ENCODE measurements around the gene GNAZ.

The GNAZ gene

GRCh38 chr22:23059284-23059948, 10.9 kb upstream of the GNAZ start:
- DNase-seq (ENCODE audit: low read depth), result no peak
- Histone ChIP-seq H3K9ac (ENCODE audit: low read length) (no peak overlapping the region), H3K27me3 (replicated peaks; ENCODE audit: control insufficient read depth, insufficient read depth, low read length) (peaks cover 22% of the 10 kb centered on the region), H3K4me3 (ENCODE audit: low read length) (no peak overlapping the region), H3K4me1 (ENCODE audit: control insufficient read depth, insufficient read depth, low read length) (no peaks in the 10 kb centered on the region), H3K9me3 (ENCODE audit: control insufficient read depth, low read length) (peaks cover 19% of the 10 kb centered on the region), H3K36me3 (ENCODE audit: control insufficient read depth, insufficient read depth, low read length, severe bottlenecking) (no peaks in the 10 kb centered on the region)

- no peak overlapping the region for H3K9ac ChIP-seq (ENCODE audit: low read length)
- H3K9me3 ChIP-seq (ENCODE audit: control insufficient read depth, low read length), result peaks cover 17% of the 10 kb centered on the region
- no peaks in the 10 kb centered on the region for H3K4me1 ChIP-seq (ENCODE audit: control insufficient read depth, insufficient read depth, low read length)
- no peak overlapping the region for H3K4me3 ChIP-seq (ENCODE audit: low read length)
- H3K27me3 ChIP-seq (replicated peaks; ENCODE audit: control insufficient read depth, insufficient read depth, low read length), result peaks cover 32% of the 10 kb centered on the region
- no peaks in the 10 kb centered on the region for H3K36me3 ChIP-seq (ENCODE audit: control insufficient read depth, insufficient read depth, low read length, severe bottlenecking)
- DNase-seq (ENCODE audit: low read depth), result no peak
These were observed 9.5 kb upstream of the GNAZ start for GRCh38 chr22:23060612-23061400.

- H3K27me3 ChIP-seq (replicated peaks; ENCODE audit: control insufficient read depth, insufficient read depth, low read length), result peaks cover 39% of the 10 kb centered on the region
These were observed 8.6 kb upstream of the GNAZ start for GRCh38 chr22:23061471-23062280.

GRCh38 chr22:23062616-23063538, 7.4 kb upstream of the GNAZ start:
- Histone ChIP-seq H3K27me3 (replicated peaks; ENCODE audit: control insufficient read depth, insufficient read depth, low read length) (peaks cover 40% of the 10 kb centered on the region), H3K9me3 (ENCODE audit: control insufficient read depth, low read length) (no peaks in the 10 kb centered on the region), H3K4me3 (ENCODE audit: low read length) (no peak overlapping the region), H3K9ac (ENCODE audit: low read length) (no peak overlapping the region), H3K4me1 (ENCODE audit: control insufficient read depth, insufficient read depth, low read length) (no peaks in the 10 kb centered on the region), H3K36me3 (ENCODE audit: control insufficient read depth, insufficient read depth, low read length, severe bottlenecking) (no peaks in the 10 kb centered on the region)
- DNase-seq (ENCODE audit: low read depth), result no peak

More at GRCh38 chr22:23061471-23062280, 8.6 kb upstream of the GNAZ start:
- no peak overlapping the region for H3K4me3 ChIP-seq (ENCODE audit: low read length)
- peaks cover 9% of the 10 kb centered on the region for H3K9me3 ChIP-seq (ENCODE audit: control insufficient read depth, low read length)
- no peaks in the 10 kb centered on the region for H3K4me1 ChIP-seq (ENCODE audit: control insufficient read depth, insufficient read depth, low read length)
- no peaks in the 10 kb centered on the region for H3K36me3 ChIP-seq (ENCODE audit: control insufficient read depth, insufficient read depth, low read length, severe bottlenecking)
- H3K9ac ChIP-seq (ENCODE audit: low read length), result no peak overlapping the region
- DNase-seq (ENCODE audit: low read depth), result no peak

- Histone ChIP-seq H3K4me3 (ENCODE audit: low read length) (no peak overlapping the region), H3K9ac (ENCODE audit: low read length) (no peak overlapping the region), H3K27me3 (replicated peaks; ENCODE audit: control insufficient read depth, insufficient read depth, low read length) (peaks cover 49% of the 10 kb centered on the region), H3K36me3 (ENCODE audit: control insufficient read depth, insufficient read depth, low read length, severe bottlenecking) (no peaks in the 10 kb centered on the region), H3K4me1 (ENCODE audit: control insufficient read depth, insufficient read depth, low read length) (no peaks in the 10 kb centered on the region), H3K9me3 (ENCODE audit: control insufficient read depth, low read length) (no peaks in the 10 kb centered on the region)
- no peak for DNase-seq (ENCODE audit: low read depth)
These were observed 6.6 kb upstream of the GNAZ start for GRCh38 chr22:23063539-23064380.

GRCh38 chr22:23064381-23065068, 5.8 kb upstream of the GNAZ start:
- Histone ChIP-seq H3K27me3 (replicated peaks; ENCODE audit: control insufficient read depth, insufficient read depth, low read length) (peaks cover 52% of the 10 kb centered on the region), H3K36me3 (ENCODE audit: control insufficient read depth, insufficient read depth, low read length, severe bottlenecking) (no peaks in the 10 kb centered on the region), H3K9ac (ENCODE audit: low read length) (no peak overlapping the region), H3K4me3 (ENCODE audit: low read length) (no peak overlapping the region), H3K4me1 (ENCODE audit: control insufficient read depth, insufficient read depth, low read length) (peaks cover under 1% of the 10 kb centered on the region), H3K9me3 (ENCODE audit: control insufficient read depth, low read length) (no peaks in the 10 kb centered on the region)
- DNase-seq (ENCODE audit: low read depth), result no peak

GRCh38 chr22:23065069-23065451, 5.3 kb upstream of the GNAZ start:
- Histone ChIP-seq H3K4me1 (ENCODE audit: control insufficient read depth, insufficient read depth, low read length) (peaks cover 4% of the 10 kb centered on the region), H3K27me3 (replicated peaks; ENCODE audit: control insufficient read depth, insufficient read depth, low read length) (peaks cover 54% of the 10 kb centered on the region), H3K4me3 (ENCODE audit: low read length) (no peak overlapping the region), H3K9me3 (ENCODE audit: control insufficient read depth, low read length) (no peaks in the 10 kb centered on the region), H3K36me3 (ENCODE audit: control insufficient read depth, insufficient read depth, low read length, severe bottlenecking) (no peaks in the 10 kb centered on the region), H3K9ac (ENCODE audit: low read length) (no peak overlapping the region)
- DNase-seq (ENCODE audit: low read depth), result no peak

- Histone ChIP-seq H3K27me3 (replicated peaks; ENCODE audit: control insufficient read depth, insufficient read depth, low read length) (peaks cover 54% of the 10 kb centered on the region), H3K9me3 (ENCODE audit: control insufficient read depth, low read length) (no peaks in the 10 kb centered on the region), H3K4me3 (ENCODE audit: low read length) (no peak overlapping the region), H3K4me1 (ENCODE audit: control insufficient read depth, insufficient read depth, low read length) (peaks cover 4% of the 10 kb centered on the region), H3K36me3 (ENCODE audit: control insufficient read depth, insufficient read depth, low read length, severe bottlenecking) (no peaks in the 10 kb centered on the region), H3K9ac (ENCODE audit: low read length) (no peak overlapping the region)
- DNase-seq (ENCODE audit: low read depth), result no peak
These were observed 4.7 kb upstream of the GNAZ start for GRCh38 chr22:23065495-23066122.

GRCh38 chr22:23066200-23067022, 3.9 kb upstream of the GNAZ start:
- Histone ChIP-seq H3K27me3 (replicated peaks; ENCODE audit: control insufficient read depth, insufficient read depth, low read length) (peaks cover 52% of the 10 kb centered on the region), H3K9ac (ENCODE audit: low read length) (no peak overlapping the region), H3K9me3 (ENCODE audit: control insufficient read depth, low read length) (no peaks in the 10 kb centered on the region), H3K4me1 (ENCODE audit: control insufficient read depth, insufficient read depth, low read length) (peaks cover 4% of the 10 kb centered on the region), H3K36me3 (ENCODE audit: control insufficient read depth, insufficient read depth, low read length, severe bottlenecking) (no peaks in the 10 kb centered on the region), H3K4me3 (ENCODE audit: low read length) (no peak overlapping the region)
- no peak for DNase-seq (ENCODE audit: low read depth)

All from adipocyte (in vitro differentiated cells).